NCI-H510A treated with DMSO at 0.1 percent for 48 hours (cell line): ENCODE measurements around the gene RFESD.

Experiments used
- DNase-seq: peaks from one replicate; lab custom pipeline; 2025; lab: John Stamatoyannopoulos, UW

The RFESD gene

GRCh38 chr5:95646569-95647431, at the start of gene RFESD:
Gene RFESD (plus strand): TSS chr5:95646777. CDS start chr5:95652272, 5,495 bp downstream.
- peak; percentile 82 for DNase-seq

GRCh38 chr5:95599252-95599651, 47.3 kb upstream of the RFESD start:
- no peak for DNase-seq

- no peak for DNase-seq
Measured at GRCh38 chr5:95600557-95600956, 46.0 kb upstream of the RFESD start.

DNA sequence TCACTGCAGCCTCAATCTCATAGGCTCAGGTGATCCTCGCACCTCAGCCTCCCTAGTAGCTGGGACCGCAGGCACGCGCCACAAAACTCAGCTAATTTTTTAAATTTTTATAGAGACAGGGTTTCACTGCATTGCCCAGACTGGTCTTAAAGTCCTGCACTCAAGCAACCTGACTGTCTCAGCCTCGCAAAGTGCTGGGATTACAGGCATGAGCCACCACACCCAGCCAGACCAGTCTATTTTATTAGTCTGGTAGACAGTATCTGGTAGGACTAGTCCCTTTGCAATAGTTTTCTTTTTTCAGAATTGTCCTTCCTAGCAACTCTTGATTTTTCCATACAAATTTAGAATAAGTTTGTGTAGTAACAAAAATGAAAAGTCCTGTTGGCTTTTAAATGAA, 40.8 kb upstream of the RFESD start:
- DNase-seq, result no peak

- no peak for DNase-seq
Measured at GRCh38 chr5:95606419-95606818, 40.2 kb upstream of the RFESD start.

- DNase-seq, result no peak
Measured at GRCh38 chr5:95609711-95610110, 36.9 kb upstream of the RFESD start.

- no peak for DNase-seq
Measured at GRCh38 chr5:95610546-95610945, 36.0 kb upstream of the RFESD start.

DNA sequence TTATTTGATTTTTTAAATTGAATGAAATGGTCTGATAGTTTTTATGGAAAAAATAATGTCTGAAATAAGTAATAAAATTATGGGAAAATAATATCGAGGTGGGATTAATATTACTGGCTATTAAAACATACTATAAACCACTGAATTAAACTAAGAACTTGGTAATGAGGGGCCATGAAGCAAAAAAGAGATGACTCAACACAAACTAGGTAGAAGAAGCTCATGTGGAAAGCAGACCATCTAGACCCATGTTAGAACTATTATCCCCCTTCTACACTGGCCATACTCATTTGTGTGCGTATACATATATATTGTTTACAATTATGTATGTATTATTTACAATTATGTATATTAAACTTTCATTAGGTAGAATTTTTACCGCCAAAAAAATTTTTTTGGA, 35.2 kb upstream of the RFESD start:
- no peak for DNase-seq

GRCh38 chr5:95613514-95613913, 33.1 kb upstream of the RFESD start:
- no peak for DNase-seq

DNA sequence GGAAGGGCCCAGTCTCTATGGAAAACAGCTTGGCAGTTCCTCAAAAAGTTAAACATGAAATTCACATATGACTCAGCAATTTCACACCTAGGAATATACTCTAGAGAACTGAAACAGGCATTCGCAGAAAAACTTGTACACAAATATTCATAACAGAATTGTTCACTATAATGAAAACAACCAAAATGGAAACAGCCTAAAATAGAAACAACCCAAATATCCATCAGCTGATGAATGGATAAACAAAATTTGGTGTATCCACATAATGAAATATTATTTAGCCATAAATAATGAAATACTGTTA, 31.5 kb upstream of the RFESD start:
- DNase-seq, result no peak

DNA sequence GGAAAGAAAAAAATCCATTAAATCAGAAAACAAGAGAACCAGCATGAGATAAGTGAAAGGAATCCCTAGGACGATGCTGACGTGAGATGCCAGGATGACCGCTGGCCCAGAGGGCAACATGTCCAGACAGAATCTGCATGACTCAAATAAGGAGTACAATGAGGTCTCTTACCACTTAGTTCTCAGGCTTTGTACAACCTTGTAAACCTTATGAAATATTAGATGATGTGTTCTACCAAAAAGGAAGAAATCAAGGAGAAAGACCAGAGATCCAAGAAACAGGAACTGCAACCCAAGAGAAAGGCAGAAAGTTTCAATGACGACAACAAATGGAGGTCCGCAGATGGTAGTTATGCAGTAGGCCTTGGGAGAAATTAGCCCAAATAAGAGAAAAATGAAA, 29.5 kb upstream of the RFESD start:
- no peak for DNase-seq

- DNase-seq, result no peak
Measured at GRCh38 chr5:95619096-95619495, 27.5 kb upstream of the RFESD start.

GRCh38 chr5:95619514-95620029, 27.0 kb upstream of the RFESD start:
- DNase-seq, result peak; percentile 5

- no peak for DNase-seq
Measured at GRCh38 chr5:95620030-95620869, 26.3 kb upstream of the RFESD start, which contains the start of gene GPR150. Gene GPR150 (plus strand): TSS chr5:95620087. CDS start chr5:95620276, 189 bp downstream.

DNA sequence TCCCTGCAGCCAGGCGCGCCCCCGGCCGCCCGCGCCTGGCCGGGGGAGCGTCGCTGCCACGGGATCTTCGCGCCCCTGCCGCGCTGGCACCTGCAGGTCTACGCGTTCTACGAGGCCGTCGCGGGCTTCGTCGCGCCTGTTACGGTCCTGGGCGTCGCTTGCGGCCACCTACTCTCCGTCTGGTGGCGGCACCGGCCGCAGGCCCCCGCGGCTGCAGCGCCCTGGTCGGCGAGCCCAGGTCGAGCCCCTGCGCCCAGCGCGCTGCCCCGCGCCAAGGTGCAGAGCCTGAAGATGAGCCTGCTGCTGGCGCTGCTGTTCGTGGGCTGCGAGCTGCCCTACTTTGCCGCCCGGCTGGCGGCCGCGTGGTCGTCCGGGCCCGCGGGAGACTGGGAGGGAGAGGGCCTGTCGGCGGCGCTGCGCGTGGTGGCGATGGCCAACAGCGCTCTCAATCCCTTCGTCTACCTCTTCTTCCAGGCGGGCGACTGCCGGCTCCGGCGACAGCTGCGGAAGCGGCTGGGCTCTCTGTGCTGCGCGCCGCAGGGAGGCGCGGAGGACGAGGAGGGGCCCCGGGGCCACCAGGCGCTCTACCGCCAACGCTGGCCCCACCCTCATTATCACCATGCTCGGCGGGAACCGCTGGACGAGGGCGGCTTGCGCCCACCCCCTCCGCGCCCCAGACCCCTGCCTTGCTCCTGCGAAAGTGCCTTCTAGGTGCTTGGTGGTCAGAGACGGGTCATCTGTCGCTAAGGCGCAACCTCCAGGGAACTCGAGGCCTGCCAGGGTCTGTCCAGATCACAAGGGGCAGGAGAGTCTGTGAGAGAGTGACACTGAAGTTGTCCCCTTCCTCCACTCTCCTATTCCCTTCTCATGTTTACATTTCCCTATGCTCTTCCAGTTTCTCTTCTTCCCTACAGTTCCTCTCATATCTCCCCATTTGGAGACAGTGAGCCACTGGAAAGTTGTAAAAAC, 25.4 kb upstream of the RFESD start:
- peak; percentile 25 for DNase-seq

DNA sequence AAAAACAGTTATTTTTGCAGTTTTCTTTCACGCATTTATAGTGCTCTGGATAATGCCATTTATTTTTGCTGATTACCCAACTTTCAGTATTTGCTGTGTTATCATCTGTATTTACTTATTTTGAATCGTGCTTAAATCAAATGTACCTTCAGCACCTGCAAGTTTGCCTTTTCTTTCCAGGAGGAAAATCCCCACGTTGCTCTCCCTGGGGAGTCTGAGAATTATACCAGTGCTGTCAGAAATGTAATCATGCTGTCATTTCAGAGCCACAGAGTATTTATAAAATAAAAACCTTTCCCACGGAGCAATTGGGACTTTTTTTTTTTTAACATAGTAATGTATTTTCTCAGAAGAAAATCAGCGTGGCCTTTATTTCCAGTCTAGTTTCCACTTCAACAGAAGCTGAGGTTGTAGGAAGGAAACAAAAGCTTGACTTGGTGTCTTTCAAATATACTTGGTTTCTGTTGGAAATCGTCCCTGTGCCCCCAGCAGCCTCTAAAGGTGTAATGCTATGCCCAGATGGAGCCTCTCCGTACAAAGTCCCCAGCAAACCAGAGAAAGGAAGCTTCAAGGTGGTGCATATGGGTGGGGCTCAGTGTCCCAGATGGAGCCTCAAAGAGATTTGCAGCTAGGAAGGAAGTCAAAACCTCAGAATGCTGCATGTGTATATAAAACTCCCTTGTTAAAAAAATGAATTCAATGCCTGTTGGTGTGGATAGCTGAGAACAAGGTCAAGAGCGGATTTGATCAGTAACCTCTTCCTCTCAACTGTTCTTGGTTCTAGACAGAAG, 24.5 kb upstream of the RFESD start:
- no peak for DNase-seq

GRCh38 chr5:95623706-95624105, 22.9 kb upstream of the RFESD start:
- no peak for DNase-seq

DNA sequence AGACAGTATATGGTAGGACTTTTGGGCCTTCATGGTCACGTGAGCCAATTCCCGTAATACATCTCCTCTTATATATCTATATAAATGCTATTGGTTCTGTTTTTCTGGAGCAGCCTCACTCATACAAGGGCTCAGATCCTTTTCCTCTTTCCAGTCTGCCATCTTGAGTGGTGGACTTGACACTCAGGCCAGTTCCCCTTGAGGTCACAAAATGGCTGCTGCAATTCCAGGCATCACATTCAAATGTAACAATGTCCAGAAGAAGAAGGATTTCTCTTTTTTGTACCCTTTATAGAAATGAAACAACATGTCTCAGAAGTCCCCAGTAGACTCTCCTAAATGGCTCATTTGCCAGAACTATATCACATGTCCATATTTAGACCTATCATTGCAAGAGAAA, 22.2 kb upstream of the RFESD start:
- no peak for DNase-seq

GRCh38 chr5:95626701-95627100, 19.9 kb upstream of the RFESD start:
- DNase-seq, result no peak

GRCh38 chr5:95627971-95628810, 18.4 kb upstream of the RFESD start:
- DNase-seq, result no peak
